ENCODE results near the gene ACTL6A.

DNA sequence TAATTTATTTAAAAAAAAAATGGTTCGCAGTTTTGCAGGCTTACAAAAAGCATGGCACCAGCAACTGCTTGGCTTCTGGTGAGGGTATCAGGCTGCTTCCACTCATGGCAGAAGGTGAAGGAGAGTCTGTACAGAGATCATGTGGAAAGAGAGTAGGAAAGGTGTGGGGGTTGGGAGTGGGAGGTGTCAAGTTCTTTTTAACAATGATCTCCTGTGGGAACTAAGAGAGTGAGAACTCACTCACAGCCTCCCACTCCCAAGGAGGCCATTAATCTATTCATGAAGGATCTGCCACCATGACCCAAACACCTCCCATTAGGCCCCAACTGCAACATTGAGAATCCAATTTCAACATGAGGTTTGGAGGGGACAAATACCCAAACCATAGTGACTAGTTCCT, 21.1 kb upstream of the ACTL6A start:
- TF ChIP-seq, protein P1, sequence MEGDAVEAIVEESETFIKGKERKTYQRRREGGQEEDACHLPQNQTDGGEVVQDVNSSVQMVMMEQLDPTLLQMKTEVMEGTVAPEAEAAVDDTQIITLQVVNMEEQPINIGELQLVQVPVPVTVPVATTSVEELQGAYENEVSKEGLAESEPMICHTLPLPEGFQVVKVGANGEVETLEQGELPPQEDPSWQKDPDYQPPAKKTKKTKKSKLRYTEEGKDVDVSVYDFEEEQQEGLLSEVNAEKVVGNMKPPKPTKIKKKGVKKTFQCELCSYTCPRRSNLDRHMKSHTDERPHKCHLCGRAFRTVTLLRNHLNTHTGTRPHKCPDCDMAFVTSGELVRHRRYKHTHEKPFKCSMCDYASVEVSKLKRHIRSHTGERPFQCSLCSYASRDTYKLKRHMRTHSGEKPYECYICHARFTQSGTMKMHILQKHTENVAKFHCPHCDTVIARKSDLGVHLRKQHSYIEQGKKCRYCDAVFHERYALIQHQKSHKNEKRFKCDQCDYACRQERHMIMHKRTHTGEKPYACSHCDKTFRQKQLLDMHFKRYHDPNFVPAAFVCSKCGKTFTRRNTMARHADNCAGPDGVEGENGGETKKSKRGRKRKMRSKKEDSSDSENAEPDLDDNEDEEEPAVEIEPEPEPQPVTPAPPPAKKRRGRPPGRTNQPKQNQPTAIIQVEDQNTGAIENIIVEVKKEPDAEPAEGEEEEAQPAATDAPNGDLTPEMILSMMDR (IDR thresholded peaks at IDR 0.05): no peak
- no peak for TF ChIP-seq POLR2A (IDR thresholded peaks at IDR 0.05)

Data from prostate gland (tissue), 2 donors.